Astrocyte (in vitro differentiated cells and primary cell): Measurements from ENCODE around the gene MRPL4.

Source experiments
- CTCF ChIP-seq: IDR thresholded peaks from 2 replicates; pipeline ENCODE4 v1.5.1; 2011; ENCODE audit warnings: low read depth, mild to moderate bottlenecking, inconsistent platforms, low read length, moderate library complexity; ENCODE audit not compliant: insufficient read depth
- EZH2 ChIP-seq: IDR thresholded peaks from 2 replicates; pipeline ENCODE4 v1.6.1; 2012; ENCODE audit warnings: mild to moderate bottlenecking, low read length, inconsistent platforms; ENCODE audit not compliant: insufficient read depth

GRCh38 chr19:10295305-10295846, 43.4 kb downstream of the MRPL4 start:
- no peak for TF ChIP-seq CTCF
- peak; percentile 75 for TF ChIP-seq EZH2
